ENCODE results near the gene OMD. TPM values are rescaled to one million over a fixed set of nuclear protein-coding genes. Genes with fewer than 3 reads are reported as not detected.

OMD gene
- total RNA-seq, 4 donors from 2014 or later, result 2.3 to 14.0 (median 4.9) TPM

GRCh38 chr9:92408747-92409478 lies 15.4 kb downstream of the OMD start:
- TF ChIP-seq CTCF (IDR thresholded peaks at IDR 0.05), result no peak
- no peak overlapping the region for H3K4me3 ChIP-seq (ENCODE audit: low read depth, poor library complexity, severe bottlenecking)
- no peak for DNase-seq (ENCODE audit: low spot score in 2 of 2)
- intact Hi-C loops (cut with DNase I; ENCODE audit: low total_unique reads), result no loop called here
- WGBS, 2 donors, result 90 to 100% methylated on average over 2 of the region's 2 CpGs

GRCh38 chr9:92407818-92408217 lies 16.5 kb downstream of the OMD start:
- 87 to 94% methylated on average over 2 of the region's 2 CpGs for WGBS, 2 donors
- DNase-seq (ENCODE audit: low spot score in 2 of 2), result no peak
- H3K4me3 ChIP-seq (ENCODE audit: low read depth, poor library complexity, severe bottlenecking), result no peak overlapping the region
- intact Hi-C loops (cut with DNase I; ENCODE audit: low total_unique reads), result no loop called here
- TF ChIP-seq POLR2A (IDR thresholded peaks at IDR 0.05), result no peak

GRCh38 chr9:92406477-92406876 lies 17.8 kb downstream of the OMD start:
- TF ChIP-seq POLR2A (IDR thresholded peaks at IDR 0.05), result no peak
- TF ChIP-seq CTCF (IDR thresholded peaks at IDR 0.05), result no peak
- intact Hi-C loops (cut with DNase I; ENCODE audit: low total_unique reads), result no loop called here
- 34 to 65% methylated on average over 3 of the region's 3 CpGs for WGBS, 2 donors
- no peak overlapping the region for H3K4me3 ChIP-seq (ENCODE audit: low read depth, poor library complexity, severe bottlenecking)
- peak in 1 of 2 donors; percentile 52 for DNase-seq (ENCODE audit: low spot score in 2 of 2)

GRCh38 chr9:92405818-92406217 lies 18.5 kb downstream of the OMD start:
- H3K4me3 ChIP-seq (ENCODE audit: low read depth, poor library complexity, severe bottlenecking), result no peak overlapping the region
- intact Hi-C loops (cut with DNase I; ENCODE audit: low total_unique reads), result no loop called here
- TF ChIP-seq CTCF (IDR thresholded peaks at IDR 0.05) (no peak), POLR2A (IDR thresholded peaks at IDR 0.05) (no peak)
- WGBS, 2 donors, result 58 to 67% methylated on average over 4 of the region's 4 CpGs
- no peak for DNase-seq (ENCODE audit: low spot score in 2 of 2)

- WGBS, 2 donors, result 62% methylated on average over 5 of the region's 5 CpGs
- TF ChIP-seq POLR2A (IDR thresholded peaks at IDR 0.05) (no peak), CTCF (IDR thresholded peaks at IDR 0.05) (no peak)
- no peak for DNase-seq (ENCODE audit: low spot score in 2 of 2)
- no peak within 1 kb of the TSS for H3K4me3 ChIP-seq (ENCODE audit: low read depth, poor library complexity, severe bottlenecking)
- intact Hi-C loops (cut with DNase I; ENCODE audit: low total_unique reads), result no loop called here
Measured at GRCh38 chr9:92404042-92404836, 20.0 kb downstream of the OMD start, which contains the start of gene OGN. Gene OGN, minus strand, starts transcription at chr9:92404578. Its CDS starts 1,171 bp downstream, at chr9:92403407.

Data from lower leg skin (tissue), 4 donors.